ENCODE results near the gene SPI1. TPM values are rescaled to one million over a fixed set of nuclear protein-coding genes. Genes with fewer than 3 reads are reported as not detected.

The SPI1 gene
- total and polyA plus RNA-seq, 7 donors, result 1.6 to 8.3 (median 3.6) TPM

DNA sequence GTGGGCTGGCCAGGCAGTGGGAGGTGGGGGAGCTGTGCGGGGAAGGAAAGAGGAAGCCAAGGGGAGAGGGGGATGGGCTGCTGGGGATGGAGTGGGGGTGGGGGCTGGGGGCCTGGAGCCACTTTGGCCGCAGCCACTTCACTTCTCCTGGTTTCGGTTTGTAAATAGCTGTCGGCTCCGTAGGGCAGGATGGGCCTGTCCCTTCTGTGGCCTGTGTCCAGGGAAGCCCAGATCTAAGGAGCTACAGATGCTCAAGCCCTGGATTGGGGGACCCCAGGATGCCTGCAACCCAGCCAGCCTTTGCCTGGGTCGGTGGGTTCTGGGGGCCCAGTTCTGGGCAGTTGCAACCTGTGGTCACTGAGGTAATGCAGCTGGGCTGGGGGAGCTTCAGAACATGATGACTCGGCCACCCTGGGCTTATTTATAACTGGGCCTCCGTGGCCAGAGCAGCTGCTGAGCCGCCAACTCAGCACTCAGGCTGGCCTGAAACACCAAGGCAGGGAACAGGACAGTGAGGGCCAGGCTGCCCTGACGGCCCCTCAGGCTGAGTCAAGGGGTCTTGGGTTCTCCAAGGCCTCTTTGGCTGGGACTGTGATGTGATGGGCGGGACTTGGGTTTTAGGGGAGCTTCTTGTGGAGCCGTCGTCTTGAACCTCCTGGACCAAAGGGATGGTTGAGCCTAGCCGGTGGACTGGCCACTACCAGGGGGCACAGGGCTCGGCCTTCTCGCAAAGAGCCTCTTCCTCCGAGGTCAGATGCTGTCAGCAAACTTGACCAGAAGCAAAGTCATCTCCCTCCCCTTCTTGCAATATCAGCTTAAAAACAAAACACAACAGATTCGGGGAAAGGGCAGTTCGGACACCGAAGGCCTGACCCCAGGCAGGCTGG lies 15.1 kb upstream of the SPI1 start:
- H3K4me1 ChIP-seq, result peaks cover 10% of the 10 kb centered on the region
- TF ChIP-seq, protein P1, sequence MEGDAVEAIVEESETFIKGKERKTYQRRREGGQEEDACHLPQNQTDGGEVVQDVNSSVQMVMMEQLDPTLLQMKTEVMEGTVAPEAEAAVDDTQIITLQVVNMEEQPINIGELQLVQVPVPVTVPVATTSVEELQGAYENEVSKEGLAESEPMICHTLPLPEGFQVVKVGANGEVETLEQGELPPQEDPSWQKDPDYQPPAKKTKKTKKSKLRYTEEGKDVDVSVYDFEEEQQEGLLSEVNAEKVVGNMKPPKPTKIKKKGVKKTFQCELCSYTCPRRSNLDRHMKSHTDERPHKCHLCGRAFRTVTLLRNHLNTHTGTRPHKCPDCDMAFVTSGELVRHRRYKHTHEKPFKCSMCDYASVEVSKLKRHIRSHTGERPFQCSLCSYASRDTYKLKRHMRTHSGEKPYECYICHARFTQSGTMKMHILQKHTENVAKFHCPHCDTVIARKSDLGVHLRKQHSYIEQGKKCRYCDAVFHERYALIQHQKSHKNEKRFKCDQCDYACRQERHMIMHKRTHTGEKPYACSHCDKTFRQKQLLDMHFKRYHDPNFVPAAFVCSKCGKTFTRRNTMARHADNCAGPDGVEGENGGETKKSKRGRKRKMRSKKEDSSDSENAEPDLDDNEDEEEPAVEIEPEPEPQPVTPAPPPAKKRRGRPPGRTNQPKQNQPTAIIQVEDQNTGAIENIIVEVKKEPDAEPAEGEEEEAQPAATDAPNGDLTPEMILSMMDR (IDR thresholded peaks at IDR 0.05), result no peak
- WGBS, 3 donors, result 61 to 64% (median 62%) methylated on average over 20 of the region's 20 CpGs
- H3K4me3 ChIP-seq, result peak overlapping the region; percentile 30
- no peaks in the 10 kb centered on the region for H3K27me3 ChIP-seq (ENCODE audit: insufficient read depth in 3 of 3, low read length in 2 of 3)
- DNase-seq, result peak; percentile 58 to 81
- intact Hi-C loops (cut with DNase I), result no loop called here
- H3K27ac ChIP-seq, result peak overlapping the region; percentile 77
- peak; percentile 74 to 93 (median 92) for ATAC-seq
- no peaks in the 10 kb centered on the region for H3K36me3 ChIP-seq (ENCODE audit: insufficient read depth in 1 of 2, low read depth in 1 of 2)
- H3K9me3 ChIP-seq, result no peaks in the 10 kb centered on the region

DNA sequence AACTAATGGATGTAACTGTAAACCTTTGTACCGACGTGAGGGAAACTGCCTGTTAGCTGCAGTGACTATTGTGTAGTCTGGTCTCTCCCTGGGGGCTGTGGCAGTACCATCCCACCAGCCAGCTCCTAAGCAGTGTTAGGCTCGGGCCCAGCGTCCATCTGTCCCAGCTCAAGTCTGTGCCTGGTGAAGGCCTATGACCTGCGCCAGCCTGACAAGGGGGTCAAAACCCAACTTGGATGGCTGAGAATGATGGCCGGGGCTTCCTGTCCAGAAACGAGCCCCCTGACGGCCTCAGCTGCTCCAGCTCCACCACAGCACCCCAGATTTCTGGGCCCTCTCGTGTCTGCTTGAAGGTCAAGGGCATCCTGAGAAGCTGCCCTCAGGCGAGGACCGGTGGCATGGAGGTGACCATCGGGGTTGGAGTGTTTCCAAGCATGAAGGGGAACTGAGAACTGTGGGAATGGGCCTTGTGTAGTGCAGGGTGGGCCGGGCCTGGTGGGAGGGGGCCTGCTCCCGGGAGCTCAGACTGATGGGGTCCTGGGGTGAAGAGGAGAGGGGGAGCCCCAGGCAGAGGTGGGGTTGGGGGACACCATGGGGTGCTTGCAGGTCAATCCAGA lies 14.3 kb upstream of the SPI1 start:
- H3K36me3 ChIP-seq (ENCODE audit: insufficient read depth in 1 of 2, low read depth in 1 of 2), result no peaks in the 10 kb centered on the region
- ATAC-seq, result no peak
- peak overlapping the region; percentile 30 for H3K27ac ChIP-seq
- TF ChIP-seq, protein P1 (IDR thresholded peaks at IDR 0.05), result no peak
- no peaks in the 10 kb centered on the region for H3K27me3 ChIP-seq (ENCODE audit: insufficient read depth in 3 of 3, low read length in 2 of 3)
- DNase-seq, result no peak
- H3K4me3 ChIP-seq, result no peak overlapping the region
- peaks cover 10% of the 10 kb centered on the region for H3K4me1 ChIP-seq
- 86 to 90% (median 89%) methylated on average over 13 to 14 of the region's 14 CpGs for whole genome bisulfite sequencing, 3 donors
- intact Hi-C loops (cut with DNase I), result no loop called here
- H3K9me3 ChIP-seq, result no peaks in the 10 kb centered on the region

DNA sequence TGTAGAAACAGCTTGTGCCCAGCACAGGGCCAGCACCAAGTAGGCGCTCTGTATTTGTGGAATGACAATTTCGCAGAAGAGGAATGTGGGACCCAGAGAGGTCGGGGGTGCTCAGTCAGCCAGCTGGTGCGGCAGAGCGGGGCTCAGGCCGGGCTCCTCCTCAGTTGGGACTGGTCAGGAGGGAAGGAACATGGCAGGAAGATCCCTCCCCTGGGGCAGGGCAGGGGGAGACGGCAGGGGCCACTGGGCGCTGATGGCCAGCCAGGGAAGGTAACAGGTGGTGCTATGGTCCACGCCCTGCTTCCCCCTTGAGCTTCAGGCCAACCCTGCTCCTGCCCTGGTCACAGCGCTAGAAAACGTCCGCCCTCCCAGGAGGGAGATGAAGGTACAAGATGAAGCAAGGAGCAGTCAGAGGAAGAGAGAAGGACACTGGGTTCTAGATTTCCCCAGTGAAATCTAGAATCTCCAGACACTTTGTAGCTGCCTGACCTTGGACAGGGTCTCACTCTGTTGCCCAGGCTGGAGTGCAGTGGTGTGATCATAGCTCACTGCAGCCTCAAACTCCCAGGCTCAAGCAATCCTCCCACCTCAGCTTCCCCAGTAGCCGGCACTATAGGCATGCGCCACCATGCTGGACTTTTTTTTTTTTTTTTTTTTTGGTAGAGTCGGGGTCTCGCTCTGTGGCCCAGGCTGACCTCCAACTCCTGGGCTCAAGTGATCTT lies 13.5 kb upstream of the SPI1 start:
- H3K4me1 ChIP-seq, result peaks cover 10% of the 10 kb centered on the region
- WGBS, 3 donors, result 87 to 89% (median 87%) methylated on average over 15 to 16 of the region's 16 CpGs
- peak overlapping the region; percentile 30 for H3K27ac ChIP-seq

DNA sequence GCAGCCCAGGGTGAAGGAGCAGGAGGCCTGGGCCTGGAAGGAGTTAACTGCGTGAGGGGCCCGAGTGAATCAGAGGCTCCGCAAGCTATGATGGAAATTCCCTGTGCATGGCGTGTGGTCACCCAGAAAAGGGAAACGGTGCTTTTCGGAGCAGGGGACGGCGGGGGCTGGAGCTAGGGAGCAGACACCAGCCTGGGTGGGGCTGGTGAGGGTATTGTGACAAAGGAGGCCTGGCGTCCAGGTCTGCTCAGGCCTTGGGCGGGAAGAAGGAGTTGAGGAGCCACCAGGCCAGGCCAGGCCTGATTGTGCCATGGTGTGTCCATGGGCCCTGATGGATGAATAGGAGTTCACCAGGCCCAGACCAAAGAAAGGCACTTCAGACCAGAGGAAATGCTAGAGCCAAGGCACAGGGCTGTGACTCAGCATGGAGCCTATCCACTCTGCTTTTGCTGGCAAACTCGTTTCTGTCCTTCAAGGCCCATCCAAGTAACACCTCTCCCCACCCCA lies 12.8 kb upstream of the SPI1 start:
- intact Hi-C loops (cut with DNase I), result no loop called here
- Histone ChIP-seq H3K27me3 (ENCODE audit: insufficient read depth in 3 of 3, low read length in 2 of 3) (no peaks in the 10 kb centered on the region), H3K4me1 (peaks cover 10% of the 10 kb centered on the region), H3K4me3 (no peak overlapping the region), H3K27ac (no peak overlapping the region), H3K9me3 (no peaks in the 10 kb centered on the region), H3K36me3 (ENCODE audit: insufficient read depth in 1 of 2, low read depth in 1 of 2) (no peaks in the 10 kb centered on the region)
- DNase-seq, result no peak
- TF ChIP-seq, protein P1 (IDR thresholded peaks at IDR 0.05), result no peak
- 89 to 91% (median 90%) methylated on average over 11 of the region's 11 CpGs for WGBS, 3 donors
- no peak for ATAC-seq

More for the DNA sequence above, 13.5 kb upstream of the SPI1 start:
- DNase-seq, result no peak
- intact Hi-C loops (cut with DNase I), result no loop called here
- TF ChIP-seq, protein P1 (IDR thresholded peaks at IDR 0.05), result no peak
- Histone ChIP-seq H3K4me3 (no peak overlapping the region), H3K27me3 (ENCODE audit: insufficient read depth in 3 of 3, low read length in 2 of 3) (no peaks in the 10 kb centered on the region), H3K9me3 (no peaks in the 10 kb centered on the region), H3K36me3 (ENCODE audit: insufficient read depth in 1 of 2, low read depth in 1 of 2) (no peaks in the 10 kb centered on the region)
- ATAC-seq, result no peak
